WTC11 (cell line): ENCODE data around the gene FAR1. TPM values are rescaled to one million over a fixed set of nuclear protein-coding genes. Genes with fewer than 3 reads are reported as not detected.

Experiments
- ATAC-seq: fragments of 200-7000 bp; cut with Tn5 transposase; 2 replicates; pipeline ENCODE4 v1.10.0; 2021; ENCODE audit warnings: mild to moderate bottlenecking, moderate library complexity
- CTCF ChIA-PET: fragments of 300-600 bp; sonication (Branson Sonifier 250); formaldehyde crosslinking; loops from one replicate; lab custom pipeline; 2021; ENCODE audit warnings: antibody characterized with exemption; lab: Charles Lee
- POLR2A ChIA-PET: fragments of 350-600 bp; sonication (Branson Sonifier 250); formaldehyde crosslinking; loops from one replicate; lab custom pipeline; 2021; ENCODE audit warnings: antibody characterized with exemption; lab: Charles Lee
- DNase-seq: peaks from one replicate; pipeline ENCODE4 v3.0.0; 2021; ENCODE audit warnings: low spot score
- H3K27ac Mint-ChIP-seq: 2 replicates; pipeline ENCODE4 v1.8.0; 2021; ENCODE audit warnings: mixed read lengths
- H3K27me3 Mint-ChIP-seq: 2 replicates; pipeline ENCODE4 v1.8.0; 2021; ENCODE audit warnings: low read depth, mild to moderate bottlenecking, moderate library complexity, mixed read lengths
- H3K36me3 Mint-ChIP-seq: 2 replicates; pipeline ENCODE4 v1.8.0; 2021; ENCODE audit warnings: mixed read lengths
- H3K4me1 Mint-ChIP-seq: 2 replicates; pipeline ENCODE4 v1.8.0; 2022; ENCODE audit warnings: mixed read lengths
- H3K4me3 Mint-ChIP-seq: 2 replicates; pipeline ENCODE4 v1.8.0; 2021; ENCODE audit warnings: mild to moderate bottlenecking, moderate library complexity, mixed read lengths
- H3K9me3 Mint-ChIP-seq: 2 replicates; pipeline ENCODE4 v1.8.0; 2021; ENCODE audit warnings: mixed read lengths
- ATF2 ChIP-seq: sonication (generic); formaldehyde crosslinking; IDR thresholded peaks from 2 replicates; pipeline ENCODE4 v1.8.1; 2022; ENCODE audit warnings: low read depth, missing genetic modification reagents, borderline replicate concordance
- ATF6 ChIP-seq: sonication (generic); formaldehyde crosslinking; IDR thresholded peaks from 2 replicates; pipeline ENCODE4 v1.8.1; 2023; ENCODE audit warnings: mild to moderate bottlenecking, missing genetic modification reagents
- ETV6 ChIP-seq: sonication (generic); formaldehyde crosslinking; IDR thresholded peaks from 2 replicates; pipeline ENCODE4 v1.8.1; 2022; ENCODE audit warnings: mild to moderate bottlenecking, missing genetic modification reagents
- HMGXB4 ChIP-seq: sonication (generic); formaldehyde crosslinking; IDR thresholded peaks from 2 replicates; pipeline ENCODE4 v1.8.1; 2023; ENCODE audit warnings: mild to moderate bottlenecking, moderate library complexity, missing genetic modification reagents
- JAZF1 ChIP-seq: fragments of 250-450 bp; sonication (Bioruptor Pico); IDR thresholded peaks from 2 replicates; pipeline ENCODE4 v1.9.0; 2021; ENCODE audit warnings: moderate library complexity, mild to moderate bottlenecking, inconsistent platforms
- KAT7 ChIP-seq: sonication (generic); formaldehyde crosslinking; IDR thresholded peaks from 2 replicates; pipeline ENCODE4 v1.8.1; 2023; ENCODE audit warnings: missing genetic modification reagents, mild to moderate bottlenecking, borderline replicate concordance
- NR1H2 ChIP-seq: sonication (generic); formaldehyde crosslinking; IDR thresholded peaks from 2 replicates; pipeline ENCODE4 v1.9.0; 2021; ENCODE audit warnings: mild to moderate bottlenecking, moderate library complexity, missing genetic modification reagents
- PRDM15 ChIP-seq: sonication (generic); formaldehyde crosslinking; IDR thresholded peaks from 2 replicates; pipeline ENCODE4 v1.8.0; 2022; ENCODE audit warnings: missing genetic modification reagents
- SMAD3 ChIP-seq: sonication (generic); formaldehyde crosslinking; IDR thresholded peaks from 2 replicates; pipeline ENCODE4 v1.8.0; 2022; ENCODE audit warnings: missing genetic modification reagents, mild to moderate bottlenecking, borderline replicate concordance
- SOX15 ChIP-seq: fragments of 250-450 bp; sonication (Bioruptor Pico); IDR thresholded peaks from 2 replicates; pipeline ENCODE4 v1.9.0; 2021; ENCODE audit warnings: mild to moderate bottlenecking
- SP1 ChIP-seq: sonication (generic); formaldehyde crosslinking; conservative IDR thresholded peaks from 2 replicates; pipeline ENCODE4 v1.8.1; 2022; ENCODE audit warnings: missing genetic modification reagents
- TP53 ChIP-seq: sonication (generic); formaldehyde crosslinking; IDR thresholded peaks from 2 replicates; pipeline ENCODE4 v1.8.1; 2023; ENCODE audit warnings: mild to moderate bottlenecking, missing genetic modification reagents
- ZBTB43 ChIP-seq: sonication (generic); formaldehyde crosslinking; IDR thresholded peaks from 2 replicates; pipeline ENCODE4 v1.8.1; 2023; ENCODE audit warnings: mild to moderate bottlenecking, missing genetic modification reagents
- ZMAT4 ChIP-seq: fragments of 250-450 bp; sonication (Bioruptor Pico); IDR thresholded peaks from 2 replicates; pipeline ENCODE4 v1.9.0; 2021; ENCODE audit warnings: mild to moderate bottlenecking
- ZNF138 ChIP-seq: sonication (generic); formaldehyde crosslinking; conservative IDR thresholded peaks from 2 replicates; pipeline ENCODE4 v1.8.1; 2022; ENCODE audit warnings: mild to moderate bottlenecking, moderate library complexity, missing genetic modification reagents
- ZNF532 ChIP-seq: fragments of 250-450 bp; sonication (Bioruptor Pico); IDR thresholded peaks from 2 replicates; pipeline ENCODE4 v1.9.0; 2021; ENCODE audit warnings: mild to moderate bottlenecking, borderline replicate concordance
- ZSCAN18 ChIP-seq: fragments of 250-450 bp; sonication (Bioruptor Pico); IDR thresholded peaks from 2 replicates; pipeline ENCODE4 v2.1.2; 2022; ENCODE audit warnings: mild to moderate bottlenecking, moderate library complexity
- total RNA-seq: library from RNA; stranded (reverse); gene quantifications from 3 replicates; pipeline ENCODE4 v1.2.3, GENCODE V29; 2021

The FAR1 gene
- total RNA-seq, 1 experiment from 2014 or later = 63.9 TPM

- H3K9me3 Mint-ChIP-seq = peaks cover 24% of the 10 kb centered on the region
- CTCF ChIA-PET = no interaction called here
These were observed 31.1 kb upstream of the FAR1 start for GRCh38 chr11:13637125-13638069.

More at GRCh38 chr11:13637125-13638069, 31.1 kb upstream of the FAR1 start:
- no peak for DNase-seq
- no peak overlapping the region for H3K27ac Mint-ChIP-seq
- TF ChIP-seq ZBTB43 (CRISPR knock-in tag) = no peak
- no peak for TF ChIP-seq ATF2 (CRISPR knock-in tag)
- TF ChIP-seq ATF6 (CRISPR knock-in tag) = no peak
- TF ChIP-seq ZNF532 (CRISPR knock-in tag) = no peak
- no peak for TF ChIP-seq ETV6 (CRISPR knock-in tag)
- no peak for TF ChIP-seq SP1 (CRISPR knock-in tag)
- no peak for TF ChIP-seq JAZF1 (CRISPR knock-in tag)
- TF ChIP-seq SOX15 (CRISPR knock-in tag) = no peak
- no peak for TF ChIP-seq ZSCAN18 (CRISPR knock-in tag)
- no peak for TF ChIP-seq PRDM15 (CRISPR knock-in tag)
- no peak for TF ChIP-seq TP53
- no peak for TF ChIP-seq ZMAT4
- TF ChIP-seq HMGXB4 (CRISPR knock-in tag) = no peak
- TF ChIP-seq SMAD3 (CRISPR knock-in tag) = no peak
- no peak for TF ChIP-seq NR1H2
- no peak for TF ChIP-seq KAT7
- no peak for TF ChIP-seq ZNF138 (CRISPR knock-in tag)
- TF ChIP-seq, all 79 proteins: peak for 0
- no peak for ATAC-seq
- H3K4me3 Mint-ChIP-seq = no peak overlapping the region
- POLR2A ChIA-PET = no interaction called here
- H3K4me1 Mint-ChIP-seq = 0 out of 2 replicates have a peak, but pooled peaks cover 4% of the 10 kb centered on the region
- no peaks in the 10 kb centered on the region for H3K36me3 Mint-ChIP-seq
- no peaks in the 10 kb centered on the region for H3K27me3 Mint-ChIP-seq
